Endothelial cell of umbilical vein (primary cell): Measurements from ENCODE around the gene SFSWAP. TPM values are rescaled to one million over a fixed set of nuclear protein-coding genes. Genes with fewer than 3 reads are reported as not detected.

Experiments used
- BruUV-seq: library from RNA; stranded (reverse); fragments of 400-500 nt; replicated peaks from 2 replicates; lab custom pipeline; 2021; lab: Mats Ljungman, UMichigan
- CTCF ChIA-PET: fragments of 300-600, 350-600 bp; sonication (Branson Sonifier 250); formaldehyde crosslinking; loops from one replicate; lab custom pipeline; 2021; ENCODE audit warnings: antibody characterized with exemption, inconsistent platforms; lab: Charles Lee
- POLR2A ChIA-PET: fragments of 300-600, 350-600 bp; sonication (Branson Sonifier 250); formaldehyde crosslinking; loops from one replicate; lab custom pipeline; 2021; ENCODE audit warnings: antibody characterized with exemption, inconsistent platforms; lab: Charles Lee
- DNase-seq: peaks from one replicate; pipeline ENCODE4 v3.0.0-alpha.2; 2011; ENCODE audit warnings: low read depth, low spot score
- FAIRE-seq: peaks from 2 replicates; lab custom pipeline; 2011; peaks lifted over from hg19 to GRCh38; lab: Jason Lieb, UNC
- H2AFZ ChIP-seq: 2 replicates; pipeline ENCODE4 v1.6.0; 2012; ENCODE audit warnings: low read depth, low read length, control low read depth, inconsistent platforms
- H3K27ac ChIP-seq: 2 replicates; pipeline ENCODE4 v1.5.1; 2011; ENCODE audit warnings: low read depth, mild to moderate bottlenecking, control low read depth, low read length, moderate library complexity; ENCODE audit not compliant: insufficient read depth
- H3K27me3 ChIP-seq, 2 experiments: 2 replicates each; pipeline versions ENCODE4 v1.6.0 to v1.6.1; 2011; ENCODE audit warnings: low read length in 2 of 2, mixed read lengths in 1 of 2; ENCODE audit not compliant: control insufficient read depth in 2 of 2, insufficient read depth in 2 of 2
- H3K36me3 ChIP-seq, 2 experiments: 2 replicates in 1 of 2; 3 replicates in 1 of 2; pipeline ENCODE4 v1.5.1; 2011; ENCODE audit warnings: low read length in 2 of 2, mild to moderate bottlenecking in 1 of 2, moderate library complexity in 1 of 2; ENCODE audit not compliant: control insufficient read depth in 2 of 2, insufficient read depth in 2 of 2; ENCODE audit errors: extremely low read depth in 1 of 2
- H3K4me1 ChIP-seq: 3 replicates; pipeline ENCODE4 v1.5.1; 2011; ENCODE audit warnings: mild to moderate bottlenecking, low read length; ENCODE audit not compliant: control insufficient read depth, insufficient read depth; ENCODE audit errors: extremely low read depth
- H3K4me2 ChIP-seq: 2 replicates; pipeline ENCODE4 v1.6.1; 2011; ENCODE audit warnings: low read length, control low read depth, mixed read lengths; ENCODE audit not compliant: insufficient read depth
- H3K4me3 ChIP-seq, 3 experiments: fragments of 200-600 bp in 1 of 3; sonication (generic), shearing (Covaris generic) in 1 of 3; replicated peaks in 1 of 3; 2 replicates each; pipeline ENCODE4 v1.5.1; 2011 to 2016; ENCODE audit warnings: control low read depth in 3 of 3, low read length in 3 of 3, mild to moderate bottlenecking in 2 of 3, inconsistent platforms in 1 of 3, low read depth in 1 of 3, moderate library complexity in 1 of 3; ENCODE audit not compliant: insufficient read depth in 1 of 3
- H3K79me2 ChIP-seq: 2 replicates; pipeline ENCODE4 v1.6.0; 2012; ENCODE audit warnings: low read length, inconsistent platforms; ENCODE audit not compliant: control insufficient read depth, insufficient read depth
- H3K9ac ChIP-seq: replicated peaks from 2 replicates; pipeline ENCODE3; 2011; ENCODE audit warnings: low read length, control low read depth; ENCODE audit not compliant: insufficient read depth; ENCODE audit errors: extremely low read depth
- H3K9me1 ChIP-seq: replicated peaks from 3 replicates; pipeline ENCODE4 v1.6.0; 2011; ENCODE audit warnings: mild to moderate bottlenecking, low read length; ENCODE audit not compliant: control insufficient read depth, insufficient read depth; ENCODE audit errors: extremely low read depth
- H3K9me3 ChIP-seq: replicated peaks from 2 replicates; pipeline ENCODE4 v1.5.1; 2012; ENCODE audit warnings: low read length, inconsistent platforms; ENCODE audit not compliant: control insufficient read depth, insufficient read depth
- H4K20me1 ChIP-seq: replicated peaks from 2 replicates; pipeline ENCODE3; 2011; ENCODE audit warnings: mild to moderate bottlenecking, low read length; ENCODE audit not compliant: control insufficient read depth, insufficient read depth; ENCODE audit errors: extremely low read depth
- EZH2 ChIP-seq: IDR thresholded peaks from 2 replicates; pipeline ENCODE4 v1.6.1; 2012; ENCODE audit warnings: borderline replicate concordance, low read depth, mild to moderate bottlenecking, moderate library complexity, low read length, inconsistent platforms; ENCODE audit not compliant: severe bottlenecking
- FOS ChIP-seq: IDR thresholded peaks from 2 replicates; pipeline ENCODE4 v1.6.1; 2011; ENCODE audit warnings: mild to moderate bottlenecking, low read length, moderate library complexity, borderline replicate concordance; ENCODE audit not compliant: insufficient read depth
- GATA2 ChIP-seq: IDR thresholded peaks from 2 replicates; pipeline ENCODE4 v1.7.0; 2011; ENCODE audit warnings: low read depth, mild to moderate bottlenecking, moderate library complexity, mixed read lengths, low read length; ENCODE audit not compliant: insufficient read length, insufficient read depth
- JUN ChIP-seq: IDR thresholded peaks from 2 replicates; pipeline ENCODE4 v1.6.1; 2011; ENCODE audit warnings: borderline replicate concordance, low read depth; ENCODE audit not compliant: insufficient read length, insufficient read depth
- MYC ChIP-seq: IDR thresholded peaks from one replicate; pipeline ENCODE4 v1.6.1; 2011; ENCODE audit warnings: mild to moderate bottlenecking, low read depth, low read length
- POLR2A ChIP-seq: IDR thresholded peaks from 2 replicates; pipeline ENCODE4 v1.6.1; 2012; ENCODE audit warnings: low read depth, mild to moderate bottlenecking, control low read depth, low read length
- POLR2AphosphoS5 ChIP-seq: IDR thresholded peaks from 2 replicates; pipeline ENCODE4 v1.6.1; 2012; ENCODE audit warnings: low read depth, mild to moderate bottlenecking, control low read depth, low read length, moderate library complexity; ENCODE audit not compliant: insufficient read depth
- dilution Hi-C: fragments of 300-500 bp; cut with MboI; formaldehyde crosslinking; loops from one replicate; pipeline ENCODE4 v1.15.0; 2019; ENCODE audit warnings: low sequenced_read_pairs; ENCODE audit not compliant: extremely low pct_ligation_motif_present
- intact Hi-C: fragments of 100-400 bp; cut with micrococcal nuclease; formaldehyde crosslinking; loops from one replicate; pipeline ENCODE4 v1.10.0; 2022
- polyA plus RNA-seq, 4 experiments: library from polyadenylated mRNA; depleted of rRNA in 3 of 4; stranded (reverse) in 3 of 4; unstranded in 1 of 4; fragments of >200 nt; gene quantifications; 2 replicates each; pipeline versions ENCODE4 v1.2.1 to v1.2.3, GENCODE V29; 2011 to 2012; ENCODE audit warnings: missing spikeins in 1 of 4
- total RNA-seq: library from RNA; stranded (reverse); gene quantifications from 2 replicates; pipeline ENCODE4 v1.2.3, GENCODE V29; 2021
- TF ChIP-seq, protein P1 (sequence below), 2 donors: IDR thresholded peaks; 1 replicate in 1 of 2; 2 replicates in 1 of 2; pipeline ENCODE4 v1.5.1; 2011; ENCODE audit warnings: low read length in 2 of 2, mild to moderate bottlenecking in 2 of 2, moderate library complexity in 2 of 2, control low read depth in 1 of 2, inconsistent platforms in 1 of 2, low read depth in 1 of 2; ENCODE audit not compliant: insufficient read depth in 1 of 2; ENCODE audit errors: extremely low read depth in 1 of 2
- TF ChIP-seq, protein P2 (sequence below): IDR thresholded peaks from 2 replicates; pipeline ENCODE4 v1.6.1; 2011; ENCODE audit not compliant: insufficient read depth, insufficient read length

SFSWAP gene
- total and polyA plus RNA-seq, 2 donors (not counting 3 experiments of a cell fraction or from before 2014, with no cell fraction given): 38.1 to 53.3 TPM

DNA sequence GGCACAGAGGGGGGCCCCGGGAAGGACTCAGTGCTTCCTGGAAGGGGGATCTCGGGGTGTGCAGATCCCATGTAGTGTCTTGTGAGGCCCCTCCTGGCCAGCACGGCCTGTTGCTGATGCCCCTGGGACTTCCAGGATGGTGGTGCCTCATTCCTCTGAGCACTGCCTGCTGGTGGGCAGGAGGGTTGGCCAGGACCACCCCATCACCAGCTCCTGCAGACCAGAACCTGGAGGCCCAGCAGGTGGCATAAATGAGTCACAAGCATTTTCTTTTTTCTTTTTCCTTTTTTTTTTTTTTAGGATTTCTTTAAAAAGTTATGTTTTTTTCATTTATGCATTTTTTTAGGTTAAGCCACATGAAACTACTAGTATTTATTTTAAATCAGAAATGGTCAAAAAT is 125.3 kb downstream of the SFSWAP start:
- H3K4me3 ChIP-seq: no peak overlapping the region
- H3K9ac ChIP-seq: no peak overlapping the region
- no peak overlapping the region for H3K4me2 ChIP-seq
- H2AFZ ChIP-seq: no peak overlapping the region
- H3K79me2 ChIP-seq: no peaks in the 10 kb centered on the region
- intact Hi-C loops (loop anchor here (1.0 kb wide), 1 partner anchor 165 kb away; no protein-coding TSS in a partner anchor), dilution Hi-C loops (no loop called here)
- POLR2A ChIA-PET: no interaction called here
- DNase-seq (peak; percentile 22), FAIRE-seq (peak; percentile 80)
- no peaks in the 10 kb centered on the region for H4K20me1 ChIP-seq
- no peaks in the 10 kb centered on the region for H3K9me1 ChIP-seq
- no peak overlapping the region for H3K27ac ChIP-seq
- no TSS peak for BruUV-seq
- no peaks in the 10 kb centered on the region for H3K9me3 ChIP-seq
- H3K36me3 ChIP-seq: no peaks in the 10 kb centered on the region
- CTCF ChIA-PET: interaction anchor here (0.5 to 3.8 kb wide), 14 partner anchors 10 to 881 kb away, joined by 3 to 26 read pairs (median 4); partner anchors contain the start of gene EP400
- H3K27me3 ChIP-seq: peaks cover 0 to 2% of the 10 kb centered on the region in 2 experiments
- TF ChIP-seq, protein P1, sequence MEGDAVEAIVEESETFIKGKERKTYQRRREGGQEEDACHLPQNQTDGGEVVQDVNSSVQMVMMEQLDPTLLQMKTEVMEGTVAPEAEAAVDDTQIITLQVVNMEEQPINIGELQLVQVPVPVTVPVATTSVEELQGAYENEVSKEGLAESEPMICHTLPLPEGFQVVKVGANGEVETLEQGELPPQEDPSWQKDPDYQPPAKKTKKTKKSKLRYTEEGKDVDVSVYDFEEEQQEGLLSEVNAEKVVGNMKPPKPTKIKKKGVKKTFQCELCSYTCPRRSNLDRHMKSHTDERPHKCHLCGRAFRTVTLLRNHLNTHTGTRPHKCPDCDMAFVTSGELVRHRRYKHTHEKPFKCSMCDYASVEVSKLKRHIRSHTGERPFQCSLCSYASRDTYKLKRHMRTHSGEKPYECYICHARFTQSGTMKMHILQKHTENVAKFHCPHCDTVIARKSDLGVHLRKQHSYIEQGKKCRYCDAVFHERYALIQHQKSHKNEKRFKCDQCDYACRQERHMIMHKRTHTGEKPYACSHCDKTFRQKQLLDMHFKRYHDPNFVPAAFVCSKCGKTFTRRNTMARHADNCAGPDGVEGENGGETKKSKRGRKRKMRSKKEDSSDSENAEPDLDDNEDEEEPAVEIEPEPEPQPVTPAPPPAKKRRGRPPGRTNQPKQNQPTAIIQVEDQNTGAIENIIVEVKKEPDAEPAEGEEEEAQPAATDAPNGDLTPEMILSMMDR (IDR thresholded peaks at IDR 0.05; ENCODE audit: extremely low read depth in 1 of 2, insufficient read depth in 1 of 2, low read depth in 1 of 2, low read length in 2 of 2): peak; percentile 16 to 47
- TF ChIP-seq MYC (no peak), POLR2A (no peak), FOS (no peak), JUN (no peak), EZH2 (no peak), POLR2AphosphoS5 (no peak), GATA2 (no peak)
- TF ChIP-seq, protein P2, sequence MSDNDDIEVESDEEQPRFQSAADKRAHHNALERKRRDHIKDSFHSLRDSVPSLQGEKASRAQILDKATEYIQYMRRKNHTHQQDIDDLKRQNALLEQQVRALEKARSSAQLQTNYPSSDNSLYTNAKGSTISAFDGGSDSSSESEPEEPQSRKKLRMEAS: no peak
- H3K4me1 ChIP-seq: no peaks in the 10 kb centered on the region
